Measurements from ENCODE around the gene GFM1.

The GFM1 gene

GRCh38 chr3:158644345-158644908 lies at the start of gene GFM1:
Gene GFM1 (plus strand): TSS chr3:158644527. CDS start chr3:158644635, 108 bp downstream.
- no peak for TF ChIP-seq Cebpa-rat (IDR thresholded peaks at IDR 0.05)
- peak within 1 kb of the TSS; percentile 83 for H3K4me3 ChIP-seq
- peak within 1 kb of the TSS; percentile 84 for H3K9ac ChIP-seq
- H3K36me3 ChIP-seq, result peaks cover 27% of the 10 kb centered on the region
- no peaks in the 10 kb centered on the region; the same call in 1 of the 2 replicates for H4K20me1 ChIP-seq
- peak within 1 kb of the TSS; percentile 80 for H3K27ac ChIP-seq
- no peaks in the 10 kb centered on the region for H3K27me3 ChIP-seq
- H3K9me3 ChIP-seq, result no peaks in the 10 kb centered on the region
- peak within 1 kb of the TSS; percentile 74 for H3K4me2 ChIP-seq
- peaks cover 11% of the 10 kb centered on the region for H3K4me1 ChIP-seq

GRCh38 chr3:158600787-158601186 lies 43.5 kb upstream of the GFM1 start:
- no peak overlapping the region for H3K4me2 ChIP-seq
- no peak overlapping the region for H3K27ac ChIP-seq
- H3K9ac ChIP-seq, result no peak overlapping the region
- H4K20me1 ChIP-seq, result no peaks in the 10 kb centered on the region
- H3K4me1 ChIP-seq, result no peaks in the 10 kb centered on the region
- H3K27me3 ChIP-seq, result no peaks in the 10 kb centered on the region
- no peaks in the 10 kb centered on the region for H3K9me3 ChIP-seq
- no peaks in the 10 kb centered on the region for H3K36me3 ChIP-seq
- TF ChIP-seq Cebpa-rat (IDR thresholded peaks at IDR 0.05), result no peak
- no peak overlapping the region for H3K4me3 ChIP-seq

GRCh38 chr3:158602227-158602626 lies 42.1 kb upstream of the GFM1 start:
- H3K27ac ChIP-seq, result no peak overlapping the region
- H3K27me3 ChIP-seq, result no peaks in the 10 kb centered on the region
- no peaks in the 10 kb centered on the region for H4K20me1 ChIP-seq
- TF ChIP-seq Cebpa-rat (IDR thresholded peaks at IDR 0.05), result no peak
- H3K4me3 ChIP-seq, result no peak overlapping the region
- no peaks in the 10 kb centered on the region for H3K4me1 ChIP-seq
- no peak overlapping the region for H3K4me2 ChIP-seq
- no peaks in the 10 kb centered on the region for H3K36me3 ChIP-seq
- H3K9me3 ChIP-seq, result no peaks in the 10 kb centered on the region
- no peak overlapping the region for H3K9ac ChIP-seq

- no peaks in the 10 kb centered on the region for H3K4me1 ChIP-seq
- no peak overlapping the region for H3K9ac ChIP-seq
- H3K27me3 ChIP-seq, result no peaks in the 10 kb centered on the region
- no peak overlapping the region for H3K27ac ChIP-seq
- H3K4me3 ChIP-seq, result no peak overlapping the region
- no peaks in the 10 kb centered on the region for H4K20me1 ChIP-seq
- H3K4me2 ChIP-seq, result no peak overlapping the region
- peaks cover 49% of the 10 kb centered on the region for H3K9me3 ChIP-seq
- no peaks in the 10 kb centered on the region for H3K36me3 ChIP-seq
- TF ChIP-seq Cebpa-rat (IDR thresholded peaks at IDR 0.05), result no peak
These were observed 26.1 kb upstream of the GFM1 start for GRCh38 chr3:158617982-158618875.

DNA sequence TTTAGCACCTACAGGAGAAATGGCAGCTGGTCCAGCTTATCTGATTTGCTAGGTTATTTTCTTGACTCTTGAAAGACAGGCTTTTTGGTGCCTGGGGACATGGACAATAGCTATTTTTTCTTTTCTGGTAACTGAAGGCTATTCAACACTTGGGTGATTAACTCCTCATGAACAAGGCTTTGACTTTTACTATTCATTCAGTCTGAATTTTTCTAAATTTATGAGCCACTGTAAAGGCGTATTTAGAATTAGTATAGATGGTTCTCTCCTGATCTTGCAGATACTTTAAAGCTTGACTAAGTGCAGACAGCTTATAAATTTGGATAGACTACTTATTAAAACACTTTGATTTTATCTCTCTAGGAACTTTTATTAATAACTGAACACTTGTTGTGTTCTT lies 18.4 kb upstream of the GFM1 start:
- Histone ChIP-seq H3K36me3 (no peaks in the 10 kb centered on the region), H3K27ac (no peak overlapping the region), H3K4me2 (no peak overlapping the region), H4K20me1 (no peaks in the 10 kb centered on the region), H3K9me3 (peaks cover 14% of the 10 kb centered on the region), H3K9ac (no peak overlapping the region), H3K27me3 (no peaks in the 10 kb centered on the region), H3K4me1 (no peaks in the 10 kb centered on the region), H3K4me3 (no peak overlapping the region)
- TF ChIP-seq Cebpa-rat (IDR thresholded peaks at IDR 0.05), result no peak

GRCh38 chr3:158631981-158632380 lies 12.3 kb upstream of the GFM1 start:
- Histone ChIP-seq H3K27ac (no peak overlapping the region), H3K4me1 (no peaks in the 10 kb centered on the region), H3K9me3 (no peaks in the 10 kb centered on the region), H3K36me3 (no peaks in the 10 kb centered on the region), H3K4me3 (no peak overlapping the region), H3K27me3 (no peaks in the 10 kb centered on the region), H4K20me1 (no peaks in the 10 kb centered on the region), H3K4me2 (no peak overlapping the region), H3K9ac (no peak overlapping the region)
- TF ChIP-seq Cebpa-rat (IDR thresholded peaks at IDR 0.05), result no peak

DNA sequence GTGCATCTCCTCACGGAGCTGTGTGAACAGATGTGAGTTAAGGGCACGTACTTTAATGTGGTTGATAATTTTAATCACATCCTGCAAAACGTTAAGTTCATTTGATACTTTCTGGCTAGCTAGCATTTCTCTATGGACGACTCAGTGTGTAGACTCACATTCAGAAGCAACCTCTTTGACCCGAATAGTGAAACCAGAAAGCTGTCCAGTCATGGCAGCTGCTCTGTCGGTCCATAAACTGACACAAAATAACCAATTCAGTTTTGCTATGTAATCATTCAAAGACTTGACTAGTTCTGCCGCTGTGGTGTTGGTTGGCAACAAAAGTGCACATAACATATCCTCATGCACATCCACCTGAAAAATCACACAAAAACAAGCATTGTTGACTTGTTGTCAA lies 3.7 kb upstream of the GFM1 start:
- Histone ChIP-seq H3K27ac (no peak overlapping the region), H4K20me1 (no peaks in the 10 kb centered on the region), H3K9me3 (no peaks in the 10 kb centered on the region), H3K9ac (no peak overlapping the region), H3K36me3 (no peaks in the 10 kb centered on the region), H3K4me1 (peaks cover 7% of the 10 kb centered on the region), H3K27me3 (no peaks in the 10 kb centered on the region), H3K4me2 (no peak overlapping the region), H3K4me3 (no peak overlapping the region)
- no peak for TF ChIP-seq Cebpa-rat (IDR thresholded peaks at IDR 0.05)

- no peak overlapping the region for H3K27ac ChIP-seq
- no peaks in the 10 kb centered on the region for H4K20me1 ChIP-seq
- H3K4me3 ChIP-seq, result no peak overlapping the region
- H3K4me2 ChIP-seq, result no peak overlapping the region
- no peaks in the 10 kb centered on the region for H3K27me3 ChIP-seq
- no peaks in the 10 kb centered on the region for H3K9me3 ChIP-seq
- peaks cover 12% of the 10 kb centered on the region for H3K36me3 ChIP-seq
- no peak for TF ChIP-seq Cebpa-rat (IDR thresholded peaks at IDR 0.05)
- peaks cover 11% of the 10 kb centered on the region for H3K4me1 ChIP-seq
- H3K9ac ChIP-seq, result no peak overlapping the region
These were observed 2.3 kb upstream of the GFM1 start for GRCh38 chr3:158642005-158642404.

DNA sequence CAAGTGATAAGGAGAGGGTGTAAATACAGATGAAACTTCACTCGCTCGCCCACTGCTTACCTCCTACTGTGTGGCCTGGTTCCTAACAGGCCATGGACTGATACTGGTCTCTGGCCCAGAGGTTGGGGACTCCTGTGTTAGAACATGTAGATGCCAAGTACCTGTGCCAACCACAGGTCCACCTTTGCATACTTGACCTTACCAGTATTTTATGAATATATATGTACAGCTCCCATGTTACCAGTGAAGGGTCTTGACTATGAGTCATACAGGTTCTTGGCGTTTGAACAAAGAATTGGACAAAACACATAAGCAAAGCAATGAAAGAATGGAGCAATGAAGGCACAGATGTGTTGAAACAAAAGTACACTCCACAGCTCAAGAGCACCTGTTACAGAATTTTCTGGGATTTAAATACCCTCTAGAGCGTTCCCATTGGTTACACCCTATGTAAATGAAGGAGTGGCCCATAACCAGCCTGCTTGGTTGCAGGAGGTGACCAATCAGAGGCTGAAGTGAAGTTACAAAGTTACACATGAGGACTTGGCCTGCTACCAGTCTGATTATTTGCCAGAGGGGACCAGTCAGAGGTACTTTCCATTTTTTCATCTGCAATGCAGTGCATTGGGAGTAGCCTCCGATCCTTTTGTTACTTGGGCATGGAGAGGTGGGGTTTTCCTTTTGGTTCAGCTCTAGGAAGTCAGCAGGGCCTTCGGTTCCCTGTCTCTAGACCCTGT lies 1.7 kb upstream of the GFM1 start:
- H3K9me3 ChIP-seq, result no peaks in the 10 kb centered on the region
- no peaks in the 10 kb centered on the region for H4K20me1 ChIP-seq
- H3K4me3 ChIP-seq, result no peak overlapping the region
- H3K27me3 ChIP-seq, result no peaks in the 10 kb centered on the region
- no peak overlapping the region for H3K9ac ChIP-seq
- no peak for TF ChIP-seq Cebpa-rat (IDR thresholded peaks at IDR 0.05)
- peaks cover 11% of the 10 kb centered on the region for H3K4me1 ChIP-seq
- H3K4me2 ChIP-seq, result no peak overlapping the region
- no peak overlapping the region for H3K27ac ChIP-seq
- peaks cover 12% of the 10 kb centered on the region for H3K36me3 ChIP-seq

DNA sequence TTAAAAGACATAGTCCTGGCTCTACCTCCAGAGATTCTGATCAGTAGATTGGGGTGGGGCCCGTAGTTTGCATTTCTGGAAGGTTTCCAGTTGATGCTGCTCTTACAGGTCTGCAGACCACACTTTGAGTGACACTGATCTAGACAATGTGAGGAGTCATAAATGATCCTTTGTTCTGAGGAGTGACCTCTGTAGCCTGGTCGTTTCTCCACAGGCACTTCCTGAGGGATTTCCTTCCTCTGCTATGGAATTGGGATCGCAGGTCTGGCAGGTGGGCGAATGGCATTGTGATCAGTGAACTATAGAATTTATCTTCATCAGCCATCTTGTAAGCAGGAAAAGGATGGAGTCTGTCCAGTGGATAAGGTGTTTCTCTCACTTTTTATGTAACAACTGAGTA lies 5.5 kb downstream of the GFM1 start:
- H3K9ac ChIP-seq, result no peak overlapping the region
- H3K4me3 ChIP-seq, result no peak overlapping the region
- no peaks in the 10 kb centered on the region; the same call in 1 of the 2 replicates for H4K20me1 ChIP-seq
- H3K36me3 ChIP-seq, result peaks cover 71% of the 10 kb centered on the region
- H3K27me3 ChIP-seq, result no peaks in the 10 kb centered on the region
- TF ChIP-seq Cebpa-rat (IDR thresholded peaks at IDR 0.05), result no peak
- no peak overlapping the region for H3K27ac ChIP-seq
- no peak overlapping the region for H3K4me2 ChIP-seq
- H3K4me1 ChIP-seq, result peaks cover 11% of the 10 kb centered on the region
- no peaks in the 10 kb centered on the region for H3K9me3 ChIP-seq

Data from BLaER1 (cell line).